Neural cell (in vitro differentiated cells): ENCODE data around the gene DENND11.

Source experiments
- CTCF ChIP-seq: fragments of 450-650 bp; IDR thresholded peaks from 2 replicates; pipeline ENCODE4 v1.5.1; 2014; ENCODE audit warnings: antibody characterized with exemption, mild to moderate bottlenecking, moderate library complexity; ENCODE audit not compliant: poor library complexity, severe bottlenecking
- EP300 ChIP-seq: fragments of 450-650 bp; conservative IDR thresholded peaks from 2 replicates; pipeline ENCODE4 v1.6.1; 2014; ENCODE audit warnings: antibody characterized with exemption, mild to moderate bottlenecking, moderate library complexity; ENCODE audit not compliant: poor library complexity, severe bottlenecking
- EZH2 ChIP-seq: fragments of 200-600, 300-800 bp; shearing (Covaris generic), sonication (generic); IDR thresholded peaks from 2 replicates; pipeline ENCODE4 v1.6.1; 2014; ENCODE audit warnings: antibody characterized with exemption, low read length, borderline replicate concordance, mild to moderate bottlenecking; ENCODE audit not compliant: insufficient read depth, poor library complexity, severe bottlenecking
- POLR2AphosphoS5 ChIP-seq: IDR thresholded peaks from 2 replicates; pipeline ENCODE4 v1.6.1; 2012
- REST ChIP-seq: IDR thresholded peaks from 2 replicates; pipeline ENCODE4 v1.6.1; 2012; ENCODE audit warnings: borderline replicate concordance
- SMC3 ChIP-seq: fragments of 450-650 bp; conservative IDR thresholded peaks from 2 replicates; pipeline ENCODE4 v1.6.1; 2014; ENCODE audit warnings: antibody characterized with exemption, mild to moderate bottlenecking, moderate library complexity; ENCODE audit not compliant: poor library complexity

DNA sequence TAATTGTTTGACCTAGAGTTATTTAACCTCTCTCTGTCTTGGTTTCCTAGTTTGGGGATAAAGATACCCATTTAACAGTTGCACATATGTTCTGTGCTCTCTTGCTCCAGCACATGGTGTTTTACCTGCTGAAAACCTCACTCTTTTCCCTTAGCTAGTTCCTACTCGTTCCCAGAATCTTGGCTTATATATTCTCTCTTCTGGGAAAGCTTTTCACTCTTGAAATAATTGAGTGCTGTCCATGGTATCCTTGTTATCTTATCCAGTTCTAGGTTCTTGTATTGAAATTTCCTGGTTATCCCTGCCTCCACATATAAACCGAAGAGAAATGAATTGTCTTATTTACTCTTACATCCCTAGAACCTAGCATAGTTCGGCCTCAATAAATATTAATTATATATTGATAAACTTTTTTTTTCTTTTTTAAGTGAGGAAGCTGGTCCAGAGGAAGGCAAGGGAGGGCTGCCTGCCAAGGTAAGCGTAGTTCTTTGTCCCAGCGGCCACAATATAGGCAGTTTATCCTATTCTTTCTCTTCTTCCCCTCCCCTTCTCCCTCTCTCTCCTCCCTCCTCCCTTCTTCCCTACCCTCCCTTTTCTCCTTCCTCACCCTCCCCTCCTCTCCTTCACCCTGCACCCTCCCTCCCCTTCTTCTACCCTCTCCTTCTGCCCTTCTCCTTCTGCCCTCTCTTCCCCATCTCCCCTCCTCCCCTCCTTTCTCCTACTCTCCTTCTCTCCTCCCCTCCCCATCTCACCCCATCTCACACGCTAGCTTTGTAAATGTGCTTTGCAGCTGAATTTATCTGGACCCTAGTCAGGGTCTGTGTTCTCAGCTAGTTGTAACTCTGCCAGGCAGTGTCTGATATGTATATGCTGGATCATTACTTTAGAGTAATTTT is 14.1 kb upstream of the DENND11 start:
- TF ChIP-seq EP300 = no peak
- no peak for TF ChIP-seq CTCF
- no peak for TF ChIP-seq EZH2
- TF ChIP-seq POLR2AphosphoS5 = no peak
- no peak for TF ChIP-seq SMC3
- no peak for TF ChIP-seq REST
